GM21515 (cell line): Measurements from ENCODE around the gene ALOX15.
"Not testable (repeated sequence)": the region's sequence is repeated elsewhere in the genome, so short reads cannot be mapped to it uniquely, and the experiment has no call there.

Source experiments
- ATAC-seq: cut with Tn5 transposase; IDR thresholded peaks from one replicate; pipeline ENCODE4 v1.9.1; 2021; ENCODE audit not compliant: unreplicated experiment

ALOX15 gene

GRCh38 chr17:4657678-4658077 lies 16.2 kb upstream of the ALOX15 start:
- no peak for ATAC-seq

DNA sequence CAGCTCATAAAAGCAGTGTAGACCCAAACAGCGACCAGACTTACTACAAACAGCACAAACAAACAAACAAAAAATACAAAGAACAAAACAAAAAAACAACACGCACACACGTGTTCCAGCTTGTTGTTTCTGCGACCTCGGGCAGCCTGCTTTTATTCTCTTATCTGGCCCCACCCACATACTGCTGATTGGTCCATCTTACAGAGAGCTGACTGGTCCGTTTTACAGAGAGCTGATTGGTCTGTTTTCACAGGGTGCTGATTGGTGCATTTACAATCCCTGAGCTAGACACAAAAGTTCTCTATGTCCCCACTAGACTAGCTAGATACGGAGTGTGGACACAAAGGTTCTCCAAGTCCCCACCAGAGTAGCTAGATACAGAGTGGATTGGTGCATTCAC lies 14.5 kb upstream of the ALOX15 start:
- ATAC-seq: not testable (repeated sequence)

- no peak for ATAC-seq
Observed at GRCh38 chr17:4652997-4653396, 11.5 kb upstream of the ALOX15 start.

DNA sequence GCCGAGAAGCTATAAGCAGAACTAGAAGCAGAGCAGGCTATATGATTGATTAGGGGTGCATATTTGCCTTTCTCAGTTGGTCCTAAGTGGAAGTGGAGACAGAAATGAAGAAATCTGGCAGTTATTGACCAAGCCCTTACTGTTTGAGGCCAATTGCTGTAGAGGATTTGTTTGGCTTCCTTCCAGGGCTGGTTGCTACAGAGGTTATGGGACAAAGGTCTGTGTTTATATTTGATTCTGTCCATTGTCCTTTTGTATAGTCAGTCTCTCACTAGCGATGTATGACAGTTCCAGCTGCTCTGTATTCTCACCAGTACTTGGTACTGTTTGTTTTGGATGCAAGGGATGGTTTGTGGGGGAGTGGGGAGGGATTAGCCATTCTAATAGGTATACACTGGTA lies 7.3 kb upstream of the ALOX15 start:
- no peak for ATAC-seq

- ATAC-seq: no peak
Observed at GRCh38 chr17:4645642-4646041, 4.2 kb upstream of the ALOX15 start.

DNA sequence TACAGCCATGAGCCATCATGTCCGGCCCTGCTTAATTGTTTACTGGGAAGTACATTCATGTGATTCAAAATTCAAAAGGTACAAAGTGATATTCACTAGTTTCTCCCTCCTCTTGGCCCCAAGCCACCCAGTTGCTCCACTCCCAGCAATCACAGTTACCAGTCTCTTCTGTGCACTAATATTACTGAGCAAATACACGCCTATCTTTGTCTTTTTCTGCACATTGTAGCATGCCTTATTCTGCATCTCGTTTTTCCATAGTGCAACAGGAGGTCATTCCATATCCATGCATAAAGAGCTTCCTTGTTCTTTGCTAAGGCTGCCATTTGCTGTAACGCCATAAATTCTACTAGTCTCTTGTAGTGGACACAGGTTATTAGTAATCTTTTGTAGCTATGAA lies 2.2 kb upstream of the ALOX15 start:
- ATAC-seq: no peak

DNA sequence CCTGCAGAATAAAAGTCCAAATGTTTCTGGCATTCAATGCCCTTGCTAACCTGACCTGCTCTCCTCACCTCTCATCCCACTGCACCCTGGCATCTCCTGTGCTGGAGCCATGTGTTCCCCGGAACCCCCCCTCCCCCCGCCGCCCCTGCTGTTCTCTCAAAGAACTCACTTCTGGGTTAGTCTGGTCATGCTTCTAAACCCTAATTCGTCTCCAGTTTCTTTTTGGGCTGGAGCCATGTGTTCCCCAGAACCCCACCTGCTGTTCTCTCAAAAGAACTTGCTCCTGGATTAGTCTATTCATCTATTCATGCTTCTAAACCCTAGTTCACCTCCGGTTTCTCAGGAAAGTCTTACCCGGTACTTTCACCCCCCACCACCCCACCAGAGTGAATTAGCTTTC lies 808 bp upstream of the ALOX15 start:
- no peak for ATAC-seq

- ATAC-seq: not testable (repeated sequence)
Observed at GRCh38 chr17:4640569-4641188, 799 bp downstream of the ALOX15 start.

- ATAC-seq: not testable (repeated sequence)
Observed at GRCh38 chr17:4639301-4640059, 2.0 kb downstream of the ALOX15 start.

DNA sequence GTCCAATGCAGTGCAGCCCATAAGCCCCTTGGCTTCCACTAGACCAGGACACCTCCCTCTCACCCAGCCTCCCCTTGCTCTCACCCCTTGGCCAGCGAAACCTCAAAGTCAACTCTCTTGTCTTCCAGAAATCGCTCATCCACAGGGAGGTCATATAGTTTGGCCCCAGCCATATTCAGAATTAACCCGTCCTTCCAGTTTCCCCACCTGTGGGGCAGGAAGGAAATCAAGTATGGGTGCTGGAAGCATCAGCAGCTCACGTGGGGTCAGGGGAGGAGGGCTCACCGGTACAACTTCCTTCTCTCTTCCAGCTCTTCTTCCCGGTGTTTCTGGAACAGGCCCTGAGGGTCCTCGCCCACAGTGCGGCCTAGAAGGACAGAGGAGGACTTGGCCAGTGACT lies 2.7 kb downstream of the ALOX15 start:
- not testable (repeated sequence) for ATAC-seq

DNA sequence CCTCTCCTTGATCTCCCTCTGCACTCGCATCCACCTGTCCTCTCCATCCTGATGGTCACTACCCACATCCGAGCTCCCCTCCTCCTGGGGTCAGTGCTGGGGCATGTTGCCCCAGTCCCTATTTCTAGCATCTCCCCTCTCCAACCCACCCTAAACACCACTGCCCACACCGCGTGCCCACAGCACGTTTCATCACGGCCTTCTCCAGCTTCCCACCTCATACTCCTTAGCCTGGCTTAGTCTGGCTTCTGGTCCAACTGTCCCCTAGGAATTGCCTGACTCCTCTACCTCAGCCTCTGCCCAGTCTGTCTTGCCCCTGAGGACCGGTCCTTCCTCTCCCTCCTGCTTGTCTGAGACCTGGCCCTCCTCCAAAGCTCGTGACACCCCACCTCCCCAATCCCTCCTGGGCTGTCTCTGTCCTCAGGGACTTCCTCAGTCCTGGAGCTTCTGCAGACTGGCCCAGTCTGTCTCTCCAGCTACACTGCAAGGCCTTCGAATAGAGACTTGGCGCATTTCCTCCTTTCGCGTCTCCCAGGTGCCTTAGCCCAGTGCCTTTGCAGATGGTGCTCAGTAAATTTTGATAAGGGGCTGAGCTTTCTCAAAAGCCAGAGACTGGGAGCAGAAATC lies 4.9 kb downstream of the ALOX15 start:
- ATAC-seq: no peak

DNA sequence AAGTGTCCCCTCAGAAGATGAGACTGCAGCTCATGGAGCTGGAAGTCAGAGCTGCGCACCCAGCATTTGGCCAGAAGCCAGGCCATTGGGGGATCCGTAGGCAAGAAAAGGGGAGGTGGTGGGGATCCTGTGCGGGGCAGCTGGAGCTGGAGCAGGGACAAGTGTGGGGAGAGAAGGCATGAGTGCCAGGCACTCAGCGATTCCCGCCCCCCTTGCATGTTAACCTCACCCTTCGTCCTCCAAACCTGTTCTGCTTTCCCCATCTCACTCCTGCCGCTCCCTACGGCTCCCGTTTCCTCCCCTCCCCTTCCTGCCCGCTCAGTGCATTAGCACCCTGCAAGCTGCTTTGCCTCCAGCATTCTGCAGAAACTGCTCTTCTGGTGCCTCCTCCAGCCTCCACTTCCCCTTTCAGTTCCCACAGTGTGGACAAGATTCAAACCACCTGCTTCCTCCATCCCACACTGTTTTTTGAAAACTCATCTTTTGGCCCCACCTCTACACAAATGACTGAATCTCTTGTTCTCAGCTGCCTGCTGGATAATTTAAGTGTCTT lies 5.6 kb downstream of the ALOX15 start:
- ATAC-seq: peak; percentile 69

GRCh38 chr17:4634976-4635375 lies 6.5 kb downstream of the ALOX15 start:
- ATAC-seq: no peak

GRCh38 chr17:4633643-4634042 lies 7.8 kb downstream of the ALOX15 start:
- no peak for ATAC-seq

DNA sequence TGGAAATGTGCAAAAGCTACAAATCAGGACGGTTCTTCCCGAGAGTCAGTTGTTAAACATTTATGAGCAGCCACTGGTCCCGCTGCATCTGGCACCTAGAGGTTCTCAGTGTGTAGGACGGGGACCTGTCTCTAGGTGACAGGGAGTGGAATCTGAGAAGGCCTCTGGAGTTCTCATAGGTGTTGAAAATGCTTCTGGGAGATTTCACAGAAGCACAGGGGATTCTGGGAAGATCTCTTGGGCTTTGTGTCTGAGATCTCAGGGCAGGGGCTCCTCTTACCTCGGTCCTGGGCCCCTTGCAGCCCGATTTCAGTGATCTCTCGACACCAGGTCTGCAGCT lies 8.9 kb downstream of the ALOX15 start:
- ATAC-seq: no peak

DNA sequence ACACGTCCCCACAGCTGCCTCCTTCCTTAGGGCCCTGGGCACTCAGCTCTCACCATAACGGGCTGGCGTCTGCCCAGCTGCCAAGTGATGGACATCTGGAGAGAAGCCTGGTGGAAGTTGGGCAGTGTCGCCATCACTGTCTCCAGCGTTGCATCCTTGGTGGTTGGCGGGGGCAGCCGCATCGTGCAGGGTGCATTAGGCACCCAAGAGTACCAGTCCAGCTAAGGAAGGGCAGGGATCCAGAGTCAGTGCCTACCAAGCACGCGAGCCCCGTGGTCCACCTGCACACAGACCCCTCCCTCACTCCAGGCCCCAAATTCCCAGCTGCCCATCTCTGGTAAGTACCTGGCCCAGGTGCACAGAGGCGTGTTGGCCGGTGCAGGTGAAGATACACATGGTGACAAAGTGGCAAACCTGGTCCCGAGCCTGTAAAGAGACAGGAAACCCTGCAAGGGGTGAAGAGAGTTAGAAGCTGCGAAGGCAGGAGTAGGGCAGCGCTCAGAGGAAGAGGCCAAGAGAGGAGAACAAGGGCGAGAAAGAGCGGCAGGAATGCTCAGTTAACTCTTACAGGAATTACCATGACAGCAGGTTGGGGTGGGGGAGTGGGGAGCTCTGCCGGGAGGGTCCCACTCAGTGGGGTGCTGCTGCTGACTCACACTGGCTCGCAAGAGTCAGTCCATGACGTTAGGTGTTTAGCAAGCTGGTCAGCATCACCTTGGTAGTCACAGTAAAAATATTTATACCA lies 9.5 kb downstream of the ALOX15 start:
- no peak for ATAC-seq

GRCh38 chr17:4631431-4631830 lies 10.0 kb downstream of the ALOX15 start:
- ATAC-seq: no peak

DNA sequence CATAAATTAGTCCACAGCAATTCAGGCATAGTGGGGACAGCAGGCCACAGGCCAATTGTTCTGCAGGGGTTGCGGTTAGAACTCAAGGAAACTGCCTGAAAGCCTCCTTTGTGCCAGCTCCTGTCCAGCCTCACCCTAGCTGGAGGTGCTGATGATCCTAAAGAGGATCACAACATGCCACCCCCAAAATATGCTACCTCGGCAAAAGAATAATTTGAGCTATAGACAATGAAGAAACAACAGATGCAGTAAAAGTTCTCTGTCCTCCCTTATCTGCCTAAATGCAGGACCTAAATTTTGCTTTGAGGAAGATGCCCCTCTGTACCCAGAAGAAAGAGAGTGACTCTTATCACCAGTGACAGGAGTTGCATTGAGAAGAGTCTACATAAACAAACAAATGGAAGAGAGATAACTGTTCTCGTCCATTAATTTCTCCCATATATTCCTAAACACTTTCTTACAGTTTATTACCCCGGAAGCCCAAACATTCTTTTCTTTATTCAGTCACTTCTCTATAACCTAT lies 14.7 kb downstream of the ALOX15 start:
- ATAC-seq: no peak

- no peak for ATAC-seq
Observed at GRCh38 chr17:4625181-4625617, 16.3 kb downstream of the ALOX15 start.

GRCh38 chr17:4624451-4624911 lies 17.0 kb downstream of the ALOX15 start:
- ATAC-seq: not testable (repeated sequence)

DNA sequence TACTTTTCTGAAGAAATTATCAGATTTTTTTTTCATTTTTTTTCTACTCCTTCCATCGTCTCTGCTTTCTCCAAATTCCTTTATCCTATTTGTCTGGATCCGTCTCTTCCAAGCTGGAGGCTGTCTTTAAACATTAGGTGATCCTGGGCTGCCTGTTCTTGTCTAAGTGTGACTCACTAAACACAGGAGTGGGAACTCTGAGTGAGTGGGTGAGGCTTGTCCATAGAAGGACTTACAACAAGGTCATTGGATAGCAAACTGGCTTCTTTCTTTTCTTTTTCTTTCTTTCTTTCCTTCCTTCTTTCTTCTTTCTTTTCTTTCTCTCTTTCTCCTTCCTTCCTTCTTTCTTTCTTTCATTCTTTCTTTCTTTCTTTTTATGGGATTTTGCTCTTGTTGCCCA lies 18.2 kb downstream of the ALOX15 start:
- ATAC-seq: no peak
